ENCODE results near the gene HOXD12. TPM values are rescaled to one million over a fixed set of nuclear protein-coding genes. Genes with fewer than 3 reads are reported as not detected.

The HOXD12 gene
- polyA plus RNA-seq, 1 donor from 2014 or later, result not detected

DNA sequence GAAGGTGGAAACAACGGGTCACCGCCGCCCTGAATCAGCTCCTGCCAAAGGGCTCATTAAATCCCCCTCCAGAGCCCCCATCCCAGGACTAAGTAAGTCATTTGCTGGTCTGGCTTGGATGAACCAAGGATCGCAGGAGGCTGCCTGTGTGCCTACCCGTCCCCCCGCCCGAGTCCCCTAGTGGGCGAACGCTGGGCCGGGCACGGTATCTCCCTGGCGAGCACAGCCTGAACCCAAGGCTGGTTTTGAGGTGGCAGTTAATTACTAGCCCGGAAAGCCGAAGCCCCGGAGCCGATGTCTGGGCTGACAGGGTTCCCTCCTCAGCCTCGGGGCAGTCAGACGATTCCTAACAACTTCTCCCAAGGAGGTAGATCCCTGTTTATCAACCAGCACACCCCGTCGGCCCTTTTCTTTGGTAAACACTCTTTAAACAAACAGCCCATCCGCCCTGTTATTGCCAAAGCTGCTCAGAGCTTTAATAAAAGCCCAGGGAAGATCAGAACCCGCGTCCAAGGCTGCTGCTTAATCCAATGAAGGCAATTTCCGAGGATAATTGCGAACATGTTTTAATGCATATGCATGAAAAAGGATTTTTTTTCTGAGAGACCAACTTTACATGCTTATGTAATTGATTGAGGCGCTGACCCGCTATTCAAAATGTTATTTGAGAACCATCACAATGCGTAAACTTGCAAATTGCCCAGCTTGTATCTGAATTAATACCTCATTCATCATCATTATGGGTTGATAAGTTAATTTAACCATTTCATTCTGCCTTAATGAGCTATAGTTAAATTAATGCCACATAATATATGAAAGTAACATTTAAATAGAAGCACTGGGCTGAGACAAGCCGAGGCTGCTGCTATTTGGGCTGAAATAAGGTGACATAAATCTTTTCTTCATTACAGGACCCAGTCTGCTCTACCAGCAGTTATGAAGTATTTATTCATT, 26.4 kb upstream of the HOXD12 start:
- H3K36me3 ChIP-seq (ENCODE audit: insufficient read depth, low read length), result no peaks in the 10 kb centered on the region
- no peak overlapping the region for H3K4me3 ChIP-seq (ENCODE audit: low read length)
- no peaks in the 10 kb centered on the region for H3K9me2 ChIP-seq (ENCODE audit: insufficient read depth, low read length)
- peaks cover 4% of the 10 kb centered on the region for H3K9me3 ChIP-seq (ENCODE audit: low read length)
- H3K27me3 ChIP-seq (ENCODE audit: insufficient read depth, low read depth, low read length), result peaks cover 100% of the 10 kb centered on the region
- H3K4me2 ChIP-seq (ENCODE audit: low read length), result no peak overlapping the region
- no peaks in the 10 kb centered on the region for H3F3A ChIP-seq (ENCODE audit: insufficient read depth, low read length, poor library complexity, severe bottlenecking)
- H4K20me1 ChIP-seq (ENCODE audit: insufficient read depth), result no peaks in the 10 kb centered on the region
- H3K27ac ChIP-seq (ENCODE audit: low read length), result no peak overlapping the region
- no peaks in the 10 kb centered on the region for H3K79me2 ChIP-seq (replicated peaks; ENCODE audit: insufficient read depth, low read length)
- no peak overlapping the region for H2AFZ ChIP-seq (ENCODE audit: low read depth, low read length)
- H3K9ac ChIP-seq (ENCODE audit: low read length), result no peak overlapping the region
- no peak for TF ChIP-seq SMC3 (conservative IDR thresholded peaks at IDR 0.05; ENCODE audit: poor library complexity)
- TF ChIP-seq, protein P1, sequence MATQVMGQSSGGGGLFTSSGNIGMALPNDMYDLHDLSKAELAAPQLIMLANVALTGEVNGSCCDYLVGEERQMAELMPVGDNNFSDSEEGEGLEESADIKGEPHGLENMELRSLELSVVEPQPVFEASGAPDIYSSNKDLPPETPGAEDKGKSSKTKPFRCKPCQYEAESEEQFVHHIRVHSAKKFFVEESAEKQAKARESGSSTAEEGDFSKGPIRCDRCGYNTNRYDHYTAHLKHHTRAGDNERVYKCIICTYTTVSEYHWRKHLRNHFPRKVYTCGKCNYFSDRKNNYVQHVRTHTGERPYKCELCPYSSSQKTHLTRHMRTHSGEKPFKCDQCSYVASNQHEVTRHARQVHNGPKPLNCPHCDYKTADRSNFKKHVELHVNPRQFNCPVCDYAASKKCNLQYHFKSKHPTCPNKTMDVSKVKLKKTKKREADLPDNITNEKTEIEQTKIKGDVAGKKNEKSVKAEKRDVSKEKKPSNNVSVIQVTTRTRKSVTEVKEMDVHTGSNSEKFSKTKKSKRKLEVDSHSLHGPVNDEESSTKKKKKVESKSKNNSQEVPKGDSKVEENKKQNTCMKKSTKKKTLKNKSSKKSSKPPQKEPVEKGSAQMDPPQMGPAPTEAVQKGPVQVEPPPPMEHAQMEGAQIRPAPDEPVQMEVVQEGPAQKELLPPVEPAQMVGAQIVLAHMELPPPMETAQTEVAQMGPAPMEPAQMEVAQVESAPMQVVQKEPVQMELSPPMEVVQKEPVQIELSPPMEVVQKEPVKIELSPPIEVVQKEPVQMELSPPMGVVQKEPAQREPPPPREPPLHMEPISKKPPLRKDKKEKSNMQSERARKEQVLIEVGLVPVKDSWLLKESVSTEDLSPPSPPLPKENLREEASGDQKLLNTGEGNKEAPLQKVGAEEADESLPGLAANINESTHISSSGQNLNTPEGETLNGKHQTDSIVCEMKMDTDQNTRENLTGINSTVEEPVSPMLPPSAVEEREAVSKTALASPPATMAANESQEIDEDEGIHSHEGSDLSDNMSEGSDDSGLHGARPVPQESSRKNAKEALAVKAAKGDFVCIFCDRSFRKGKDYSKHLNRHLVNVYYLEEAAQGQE (IDR thresholded peaks at IDR 0.05; ENCODE audit: borderline replicate concordance), result no peak
- no peak for TF ChIP-seq RAD21 (conservative IDR thresholded peaks at IDR 0.05)
- no peak for TF ChIP-seq EZH2 (IDR thresholded peaks at IDR 0.05; ENCODE audit: borderline replicate concordance, insufficient read depth, low read length, poor library complexity, severe bottlenecking)
- no peak for TF ChIP-seq MXI1 (conservative IDR thresholded peaks at IDR 0.05; ENCODE audit: poor library complexity, severe bottlenecking)
- TF ChIP-seq TAF1 (IDR thresholded peaks at IDR 0.05; ENCODE audit: low read depth), result no peak
- no peak for TF ChIP-seq POLR2AphosphoS5 (IDR thresholded peaks at IDR 0.05)
- no peak for TF ChIP-seq CTCF (IDR thresholded peaks at IDR 0.05; ENCODE audit: poor library complexity, severe bottlenecking)

DNA sequence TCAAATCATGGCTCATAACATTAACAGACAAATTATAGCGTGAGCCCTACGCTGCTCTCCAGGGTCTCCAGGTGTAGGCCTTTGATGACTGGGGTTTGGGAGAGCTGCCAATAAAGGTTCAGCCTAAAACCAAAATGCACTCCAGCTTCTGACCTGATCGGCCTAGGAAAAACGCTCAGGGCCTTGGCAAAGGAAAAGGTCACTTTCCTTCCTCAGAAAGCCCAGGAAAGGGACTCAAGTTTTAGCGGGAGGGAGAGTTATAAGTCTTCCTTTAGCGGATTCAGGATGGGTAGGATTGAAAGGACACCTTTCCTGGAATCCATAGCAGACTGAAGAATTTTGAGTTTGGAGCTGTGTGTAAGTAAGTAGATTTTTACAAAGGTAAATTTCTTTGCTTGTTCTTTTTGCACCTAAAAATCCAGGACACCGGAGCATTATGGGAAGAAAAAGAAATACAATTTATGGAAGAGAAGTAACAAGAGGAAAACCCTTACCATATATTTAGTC, 24.6 kb upstream of the HOXD12 start:
- Histone ChIP-seq H3K4me2 (ENCODE audit: low read length) (no peak overlapping the region), H2AFZ (ENCODE audit: low read depth, low read length) (no peak overlapping the region), H3K36me3 (ENCODE audit: insufficient read depth, low read length) (no peaks in the 10 kb centered on the region), H3K4me3 (ENCODE audit: low read length) (no peak overlapping the region), H3K9me2 (ENCODE audit: insufficient read depth, low read length) (no peaks in the 10 kb centered on the region), H3K27me3 (ENCODE audit: insufficient read depth, low read depth, low read length) (peaks cover 100% of the 10 kb centered on the region), H3K79me2 (replicated peaks; ENCODE audit: insufficient read depth, low read length) (no peaks in the 10 kb centered on the region), H3K27ac (ENCODE audit: low read length) (no peak overlapping the region), H3K9ac (ENCODE audit: low read length) (no peak overlapping the region), H3K9me3 (ENCODE audit: low read length) (peaks cover 4% of the 10 kb centered on the region), H3F3A (ENCODE audit: insufficient read depth, low read length, poor library complexity, severe bottlenecking) (no peaks in the 10 kb centered on the region), H4K20me1 (ENCODE audit: insufficient read depth) (no peaks in the 10 kb centered on the region)
- TF ChIP-seq EZH2 (IDR thresholded peaks at IDR 0.05; ENCODE audit: borderline replicate concordance, insufficient read depth, low read length, poor library complexity, severe bottlenecking), result no peak
- no peak for TF ChIP-seq EP300 (conservative IDR thresholded peaks at IDR 0.05; ENCODE audit: poor library complexity, severe bottlenecking)
- TF ChIP-seq MXI1 (conservative IDR thresholded peaks at IDR 0.05; ENCODE audit: poor library complexity, severe bottlenecking), result no peak
- TF ChIP-seq TAF1 (IDR thresholded peaks at IDR 0.05; ENCODE audit: low read depth), result no peak
- no peak for TF ChIP-seq SMC3 (conservative IDR thresholded peaks at IDR 0.05; ENCODE audit: poor library complexity)
- TF ChIP-seq RAD21 (conservative IDR thresholded peaks at IDR 0.05), result no peak
- TF ChIP-seq, protein P1 (IDR thresholded peaks at IDR 0.05; ENCODE audit: borderline replicate concordance), result no peak
- TF ChIP-seq CTCF (IDR thresholded peaks at IDR 0.05; ENCODE audit: poor library complexity, severe bottlenecking), result no peak
- no peak for TF ChIP-seq POLR2AphosphoS5 (IDR thresholded peaks at IDR 0.05)

Data from neural cell (in vitro differentiated cells).